Fibroblast of pulmonary artery (primary cell): Measurements from ENCODE around the gene ZNF175.
A peak's percentile ranks its signal among the peaks of the same experiment; 100 is the strongest.

ENCODE experiments used
- DNase-seq: peaks from one replicate; pipeline ENCODE4 v3.0.0-alpha.2; 2010; ENCODE audit warnings: low read depth
- H3K4me3 ChIP-seq: replicated peaks from 2 replicates; pipeline ENCODE4 v1.5.1; 2011; ENCODE audit warnings: low read depth, mild to moderate bottlenecking, control low read depth, low read length, moderate library complexity
- CTCF ChIP-seq: IDR thresholded peaks from 2 replicates; pipeline ENCODE4 v1.5.1; 2011; ENCODE audit warnings: mild to moderate bottlenecking, control low read depth, low read length, inconsistent platforms; ENCODE audit errors: missing control alignments

The ZNF175 gene

GRCh38 chr19:51570962-51571575 is at the start of gene ZNF175:
Gene ZNF175 (plus strand): TSS chr19:51571283. CDS start chr19:51573330, 2,047 bp downstream.
- peak within 1 kb of the TSS; percentile 81 for H3K4me3 ChIP-seq
- DNase-seq: peak; percentile 98
- no peak for TF ChIP-seq CTCF

- no peak overlapping the region for H3K4me3 ChIP-seq
- no peak for TF ChIP-seq CTCF
- no peak for DNase-seq
Observed at GRCh38 chr19:51521357-51521756, 49.7 kb upstream of the ZNF175 start.

DNA sequence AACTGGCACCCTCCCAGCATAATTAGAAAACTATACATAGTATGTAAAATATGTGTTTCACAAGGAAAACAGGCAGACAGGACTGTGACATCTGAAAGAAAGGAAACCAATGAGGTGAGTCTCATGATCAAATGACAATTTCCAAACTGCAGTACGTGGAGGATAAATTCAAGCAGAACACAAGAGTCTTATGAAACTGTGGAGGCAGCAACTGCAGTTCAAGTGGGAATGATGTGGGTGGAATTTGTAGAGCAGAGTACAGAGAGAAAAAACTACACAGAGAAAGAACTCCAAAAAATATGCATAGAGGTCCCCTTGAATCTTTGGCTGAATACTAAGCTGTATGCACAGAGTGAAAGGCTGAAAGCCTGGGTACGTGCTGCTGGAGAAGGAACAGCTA is 49.3 kb upstream of the ZNF175 start:
- H3K4me3 ChIP-seq: no peak overlapping the region
- no peak for DNase-seq
- no peak for TF ChIP-seq CTCF

- no peak for DNase-seq
- no peak overlapping the region for H3K4me3 ChIP-seq
- no peak for TF ChIP-seq CTCF
Observed at GRCh38 chr19:51524666-51525264, 46.3 kb upstream of the ZNF175 start.

DNA sequence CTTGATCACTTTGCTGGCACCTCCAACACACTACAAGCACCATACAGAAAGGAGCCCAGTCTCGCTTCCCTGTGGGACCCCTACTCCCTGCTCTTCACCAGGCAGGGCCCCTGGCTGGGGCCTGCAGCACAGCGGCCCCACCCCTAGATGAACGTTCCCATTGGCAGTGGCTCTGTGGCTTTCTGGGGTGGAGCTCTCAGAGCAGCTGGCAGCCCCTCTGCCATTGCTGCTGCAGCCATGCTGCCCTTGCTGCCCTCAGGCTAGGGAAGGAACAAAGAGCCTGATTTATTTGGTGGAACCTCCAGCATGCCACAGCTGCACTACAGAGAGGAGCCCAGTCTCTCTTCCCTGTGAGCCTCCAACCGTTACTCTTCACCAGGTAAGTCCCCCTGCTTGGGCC is 45.4 kb upstream of the ZNF175 start:
- TF ChIP-seq CTCF: no peak
- H3K4me3 ChIP-seq: no peak overlapping the region
- DNase-seq: no peak

DNA sequence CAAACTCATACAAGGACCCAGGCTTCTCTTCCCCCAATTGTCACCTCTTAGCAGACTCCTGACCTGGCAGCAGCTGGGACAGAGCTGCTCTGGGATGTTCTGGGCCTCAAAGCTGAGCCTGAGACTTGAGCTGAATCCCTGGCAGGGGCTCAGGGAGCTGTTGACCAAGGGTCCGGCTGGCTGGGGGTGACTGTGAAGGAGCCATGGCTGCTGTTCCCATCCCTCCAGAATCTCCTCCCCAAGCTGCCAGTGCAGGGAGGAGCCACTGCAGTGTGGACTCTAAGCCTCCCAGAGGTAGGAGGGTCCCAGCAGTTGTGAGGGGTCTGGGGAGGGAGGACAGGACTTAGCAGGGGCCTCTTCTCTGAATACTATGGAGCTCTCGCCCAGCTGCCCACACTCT is 41.8 kb upstream of the ZNF175 start:
- no peak overlapping the region for H3K4me3 ChIP-seq
- no peak for DNase-seq
- TF ChIP-seq CTCF: no peak

DNA sequence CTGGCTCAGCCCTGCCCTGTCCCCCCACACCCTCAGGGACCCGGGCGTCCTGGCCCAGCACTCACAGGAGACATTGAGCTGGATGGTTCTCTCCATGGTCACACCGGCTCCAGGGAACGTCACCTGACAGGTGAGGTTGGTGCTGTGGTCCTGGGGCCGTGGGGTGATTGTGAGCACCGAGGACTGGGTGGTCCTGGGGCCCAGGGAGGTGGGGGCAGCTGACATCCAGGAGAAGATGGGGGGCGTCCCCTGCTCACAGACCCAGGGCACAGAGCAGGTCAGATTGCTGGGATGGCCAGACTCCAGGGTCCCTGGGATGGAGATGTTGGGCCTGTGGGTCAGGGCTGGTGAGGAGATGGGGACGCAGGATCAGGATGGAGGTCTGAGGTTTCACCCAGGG is 40.5 kb upstream of the ZNF175 start:
- no peak for TF ChIP-seq CTCF
- no peak for DNase-seq
- no peak overlapping the region for H3K4me3 ChIP-seq
